Breast epithelium (tissue), 3 donors: ENCODE results near the gene TBPL2.

Experiments
- POLR2A ChIP-seq: fragments of 450-650 bp; IDR thresholded peaks from one replicate; pipeline ENCODE4 v1.6.1; 2016; ENCODE audit warnings: antibody characterized with exemption, mild to moderate bottlenecking, moderate library complexity
- POLR2AphosphoS5 ChIP-seq, 3 donors: sonication (generic); formaldehyde crosslinking; IDR thresholded peaks; one replicate each; pipeline ENCODE4 v1.6.1; 2017; ENCODE audit warnings: antibody characterized with exemption in 3 of 3
- TF ChIP-seq, protein P1 (sequence below), 3 donors: fragments of 450-650 bp; IDR thresholded peaks; one replicate each; pipeline ENCODE4 v1.5.1; 2016 to 2017; ENCODE audit warnings: antibody characterized with exemption in 3 of 3, mild to moderate bottlenecking in 3 of 3, moderate library complexity in 3 of 3

DNA sequence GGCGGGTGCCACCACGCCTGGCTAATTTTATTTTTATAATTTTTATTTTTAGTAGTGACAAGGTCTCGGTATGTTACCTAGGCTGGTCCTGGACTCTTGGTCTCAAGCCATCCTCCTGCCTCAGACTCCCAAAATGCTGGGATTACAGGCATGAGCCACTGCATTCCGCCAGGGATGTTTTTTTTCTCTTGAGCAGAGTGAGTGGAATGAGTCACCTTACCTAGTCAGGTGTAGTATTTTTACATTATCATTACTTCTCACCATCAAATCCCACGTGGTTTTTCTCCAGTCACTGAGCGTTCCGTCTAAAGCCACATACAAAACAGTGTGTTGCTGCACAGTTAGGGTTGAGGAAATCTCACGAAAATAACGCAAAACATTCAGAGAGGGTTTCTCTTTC is 870 bp upstream of the TBPL2 start:
- TF ChIP-seq, protein P1, sequence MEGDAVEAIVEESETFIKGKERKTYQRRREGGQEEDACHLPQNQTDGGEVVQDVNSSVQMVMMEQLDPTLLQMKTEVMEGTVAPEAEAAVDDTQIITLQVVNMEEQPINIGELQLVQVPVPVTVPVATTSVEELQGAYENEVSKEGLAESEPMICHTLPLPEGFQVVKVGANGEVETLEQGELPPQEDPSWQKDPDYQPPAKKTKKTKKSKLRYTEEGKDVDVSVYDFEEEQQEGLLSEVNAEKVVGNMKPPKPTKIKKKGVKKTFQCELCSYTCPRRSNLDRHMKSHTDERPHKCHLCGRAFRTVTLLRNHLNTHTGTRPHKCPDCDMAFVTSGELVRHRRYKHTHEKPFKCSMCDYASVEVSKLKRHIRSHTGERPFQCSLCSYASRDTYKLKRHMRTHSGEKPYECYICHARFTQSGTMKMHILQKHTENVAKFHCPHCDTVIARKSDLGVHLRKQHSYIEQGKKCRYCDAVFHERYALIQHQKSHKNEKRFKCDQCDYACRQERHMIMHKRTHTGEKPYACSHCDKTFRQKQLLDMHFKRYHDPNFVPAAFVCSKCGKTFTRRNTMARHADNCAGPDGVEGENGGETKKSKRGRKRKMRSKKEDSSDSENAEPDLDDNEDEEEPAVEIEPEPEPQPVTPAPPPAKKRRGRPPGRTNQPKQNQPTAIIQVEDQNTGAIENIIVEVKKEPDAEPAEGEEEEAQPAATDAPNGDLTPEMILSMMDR (IDR thresholded peaks at IDR 0.05): no peak
- TF ChIP-seq POLR2A: no peak
- TF ChIP-seq POLR2AphosphoS5 (IDR thresholded peaks at IDR 0.05): no peak
